HG02759 (cell line): ENCODE measurements around the gene CIRBP.
A peak's percentile ranks its signal among the peaks of the same experiment; 100 is the strongest.

Source experiments
- ATAC-seq: cut with Tn5 transposase; IDR thresholded peaks from one replicate; pipeline ENCODE4 v1.9.1; 2021; ENCODE audit warnings: mild to moderate bottlenecking, moderate library complexity; ENCODE audit not compliant: unreplicated experiment

The CIRBP gene

GRCh38 chr19:1266916-1267476, 2.1 kb upstream of the CIRBP start:
- peak; percentile 15 for ATAC-seq

- no peak for ATAC-seq
These were observed 1.5 kb upstream of the CIRBP start for GRCh38 chr19:1267477-1268225.

GRCh38 chr19:1268226-1269064, 687 bp upstream of the CIRBP start:
- no peak for ATAC-seq

GRCh38 chr19:1269478-1270212, 513 bp downstream of the CIRBP start:
- peak; percentile 37 for ATAC-seq

- ATAC-seq, result no peak
These were observed 1.2 kb downstream of the CIRBP start for GRCh38 chr19:1270213-1270853.

- ATAC-seq, result no peak
These were observed 1.9 kb downstream of the CIRBP start for GRCh38 chr19:1270854-1271527.

GRCh38 chr19:1271528-1272422, 2.6 kb downstream of the CIRBP start:
- ATAC-seq, result no peak

GRCh38 chr19:1272423-1273262, 3.5 kb downstream of the CIRBP start:
- ATAC-seq, result no peak

- no peak for ATAC-seq
These were observed 4.3 kb downstream of the CIRBP start for GRCh38 chr19:1273263-1274041.

- no peak for ATAC-seq
These were observed 5.1 kb downstream of the CIRBP start for GRCh38 chr19:1274081-1274851.

GRCh38 chr19:1274852-1275259, 5.7 kb downstream of the CIRBP start:
- no peak for ATAC-seq

- ATAC-seq, result peak; percentile 78
These were observed 6.3 kb downstream of the CIRBP start, which contains the start of gene FAM174C for GRCh38 chr19:1275260-1275975. TSS of gene FAM174C (plus strand) at chr19:1275530. CDS start at chr19:1275550, 20 bp downstream.

GRCh38 chr19:1275976-1276627, 7.0 kb downstream of the CIRBP start:
- ATAC-seq, result no peak

GRCh38 chr19:1276628-1277022, 7.5 kb downstream of the CIRBP start:
- ATAC-seq, result no peak

GRCh38 chr19:1277061-1277460, 7.9 kb downstream of the CIRBP start:
- no peak for ATAC-seq
